Spleen (tissue), 7 donors: ENCODE results near the gene VPS54.
"Not testable (repeated sequence)": the region's sequence is repeated elsewhere in the genome, so short reads cannot be mapped to it uniquely, and the experiment has no call there.

ENCODE experiments used
- CTCF ChIP-seq, 11 experiments: fragments of 200-600 bp in 7 of 11; fragments of 450-650 bp in 4 of 11; sonication (generic) in 4 of 11; IDR thresholded peaks in 8 of 11; conservative IDR thresholded peaks in 3 of 11; 1 replicate in 7 of 11; 2 replicates in 4 of 11; pipeline versions ENCODE4 v1.4.0 to v1.8.0; 2016 to 2021; ENCODE audit warnings: antibody characterized with exemption in 11 of 11, inconsistent platforms in 4 of 11, mild to moderate bottlenecking in 1 of 11
- POLR2A ChIP-seq, 3 donors: fragments of 450-650 bp; IDR thresholded peaks; one replicate each; pipeline ENCODE4 v1.5.1; 2017; ENCODE audit warnings: antibody characterized with exemption in 3 of 3, mild to moderate bottlenecking in 1 of 3
- donor health status: DM: no; HTN: no; CAD: no; lungs with moderate emphysema.
- donor health status: DM: no; HTN: no; CAD: no.
- donor health status: DM: no; HTN: no; CAD: no.

- TF ChIP-seq CTCF (IDR thresholded peaks at IDR 0.05 in 8 of 11, conservative IDR thresholded peaks at IDR 0.05 in 3 of 11); POLR2A (IDR thresholded peaks at IDR 0.05): not testable (repeated sequence)
Observed at GRCh38 chr2:63993130-63993584, 26.1 kb downstream of the VPS54 start.
